SK-N-SH (cell line): ENCODE data around the gene CTSO. TPM values are rescaled to one million over a fixed set of nuclear protein-coding genes. Genes with fewer than 3 reads are reported as not detected.

Experiments
- CTCF ChIA-PET: fragments of 300-600, 350-600 bp; formaldehyde crosslinking; extraction: SDS; loops from one replicate; lab custom pipeline; 2021; lab: Yijun Ruan, JAX
- POLR2A ChIA-PET: fragments of 350-600 bp; sonication (Branson Sonifier 250); formaldehyde crosslinking; extraction: SDS; loops from one replicate; lab custom pipeline; 2020; ENCODE audit warnings: antibody characterized with exemption, inconsistent platforms; lab: Yijun Ruan, JAX
- DNase-seq: peaks from one replicate; pipeline ENCODE4 v3.0.0; 2012
- H2AFZ ChIP-seq: fragments of 200-600 bp; sonication (generic); 2 replicates; pipeline ENCODE4 v1.8.1; 2016; ENCODE audit warnings: antibody characterized with exemption, mild to moderate bottlenecking, low read depth
- H3F3A ChIP-seq: fragments of 200-600 bp; sonication (generic); replicated peaks from 2 replicates; pipeline ENCODE3; 2016; ENCODE audit warnings: antibody characterized with exemption, mild to moderate bottlenecking; ENCODE audit not compliant: insufficient read depth
- H3K27ac ChIP-seq, 2 experiments: fragments of 200-500 bp in 1 of 2; fragments of 200-600 bp in 1 of 2; sonication (Bioruptor generic) in 1 of 2; sonication (generic), shearing (Covaris generic) in 1 of 2; 2 replicates each; pipeline versions ENCODE4 v1.5.1 to v1.6.1; 2014 to 2016; ENCODE audit warnings: low read depth in 2 of 2, inconsistent platforms in 1 of 2, low read length in 1 of 2, mild to moderate bottlenecking in 1 of 2, mixed read lengths in 1 of 2
- H3K27me3 ChIP-seq: fragments of 200-600 bp; sonication (generic), shearing (Covaris generic); 2 replicates; pipeline ENCODE4 v1.6.1; 2016; ENCODE audit warnings: mixed run types; ENCODE audit not compliant: insufficient read depth
- H3K36me3 ChIP-seq, 2 experiments: fragments of 200-500 bp in 1 of 2; fragments of 200-600 bp in 1 of 2; sonication (Bioruptor generic) in 1 of 2; sonication (generic) in 1 of 2; replicated peaks in 1 of 2; 2 replicates each; pipeline versions ENCODE3 to v1.5.1; 2014 to 2016; ENCODE audit warnings: low read length in 1 of 2, mild to moderate bottlenecking in 1 of 2; ENCODE audit not compliant: insufficient read depth in 2 of 2, control insufficient read depth in 1 of 2
- H3K4me1 ChIP-seq, 2 experiments: fragments of 200-500 bp in 1 of 2; fragments of 200-600 bp in 1 of 2; sonication (Bioruptor generic) in 1 of 2; sonication (generic), shearing (Covaris generic) in 1 of 2; 2 replicates each; pipeline versions ENCODE4 v1.5.1 to v1.6.1; 2014 to 2016; ENCODE audit warnings: low read depth in 1 of 2, low read length in 1 of 2, mixed run types in 1 of 2; ENCODE audit not compliant: insufficient read depth in 2 of 2, control insufficient read depth in 1 of 2
- H3K4me2 ChIP-seq: fragments of 200-600 bp; sonication (generic), shearing (Covaris generic); 2 replicates; pipeline ENCODE4 v1.6.1; 2017; ENCODE audit warnings: mixed run types
- H3K4me3 ChIP-seq, 2 experiments: fragments of 200-500 bp in 1 of 2; fragments of 200-600 bp in 1 of 2; sonication (Bioruptor generic) in 1 of 2; sonication (generic), shearing (Covaris generic) in 1 of 2; 2 replicates each; pipeline versions ENCODE4 v1.5.1 to v1.8.1; 2014 to 2016; ENCODE audit warnings: low read depth in 2 of 2, inconsistent platforms in 1 of 2, low read length in 1 of 2, mild to moderate bottlenecking in 1 of 2, mixed read lengths in 1 of 2, moderate library complexity in 1 of 2
- H3K79me2 ChIP-seq: fragments of 200-600 bp; sonication (generic); 2 replicates; pipeline ENCODE4 v1.8.1; 2017; ENCODE audit warnings: mild to moderate bottlenecking; ENCODE audit not compliant: insufficient read depth
- H3K9ac ChIP-seq: fragments of 200-600 bp; sonication (generic); 2 replicates; pipeline ENCODE4 v1.6.1; 2017; ENCODE audit warnings: mixed run types
- H3K9me2 ChIP-seq: fragments of 200-600 bp; sonication (generic); 2 replicates; pipeline ENCODE4 v1.6.1; 2017; ENCODE audit warnings: mixed run types
- H3K9me3 ChIP-seq: fragments of 200-600 bp; sonication (generic); 2 replicates; pipeline ENCODE4 v1.6.1; 2017; ENCODE audit warnings: mixed run types, mild to moderate bottlenecking, moderate library complexity
- H4K20me1 ChIP-seq: fragments of 200-600 bp; sonication (generic); 2 replicates; pipeline ENCODE4 v1.6.1; 2017; ENCODE audit warnings: mild to moderate bottlenecking, mixed run types; ENCODE audit not compliant: insufficient read depth
- CHD2 ChIP-seq: fragments of 150-350 bp; IDR thresholded peaks from 2 replicates; pipeline ENCODE4 v1.6.1; 2018; ENCODE audit warnings: low read length; ENCODE audit not compliant: partially characterized antibody
- EP300 ChIP-seq, 2 experiments: IDR thresholded peaks; 2 replicates each; pipeline versions ENCODE4 v1.4.0 to v1.6.1; 2012; ENCODE audit warnings: borderline replicate concordance in 1 of 2, low read depth in 1 of 2, low read length in 1 of 2
- FOXJ3 ChIP-seq: sonication (generic); formaldehyde crosslinking; IDR thresholded peaks from 2 replicates; pipeline ENCODE4 v1.5.1; 2020; ENCODE audit warnings: mild to moderate bottlenecking, missing genetic modification reagents
- RAD21 ChIP-seq: IDR thresholded peaks from 2 replicates; pipeline ENCODE4 v1.6.1; 2012; ENCODE audit warnings: mild to moderate bottlenecking, low read length
- RXRA ChIP-seq: IDR thresholded peaks from 2 replicates; pipeline ENCODE4 v1.4.0; 2012; ENCODE audit warnings: low read depth, mild to moderate bottlenecking, borderline replicate concordance
- SIN3A ChIP-seq: IDR thresholded peaks from 2 replicates; pipeline ENCODE4 v1.6.1; 2012; ENCODE audit warnings: low read depth, mild to moderate bottlenecking, low read length, moderate library complexity, borderline replicate concordance
- TAF1 ChIP-seq: IDR thresholded peaks from 2 replicates; pipeline ENCODE4 v1.6.1; 2012; ENCODE audit warnings: low read depth, mild to moderate bottlenecking, low read length, moderate library complexity, borderline replicate concordance
- TEAD4 ChIP-seq: IDR thresholded peaks from 2 replicates; pipeline ENCODE4 v1.4.0; 2012; ENCODE audit warnings: mild to moderate bottlenecking, borderline replicate concordance; ENCODE audit not compliant: insufficient read depth
- polyA plus RNA-seq, 3 experiments: library from polyadenylated mRNA; depleted of rRNA; stranded (reverse); fragments of >200 nt; gene quantifications; 2 replicates each; pipeline ENCODE4 v1.2.3, GENCODE V29; 2012
- TF ChIP-seq, protein P1 (sequence below): fragments of 150-350 bp; IDR thresholded peaks from 2 replicates; pipeline ENCODE4 v1.6.1; 2016; ENCODE audit warnings: mild to moderate bottlenecking, low read depth, low read length
- TF ChIP-seq, protein P2 (sequence below): fragments of 150-350 bp; IDR thresholded peaks from 2 replicates; pipeline ENCODE4 v1.6.1; 2017; ENCODE audit warnings: antibody characterized with exemption, low read length, low read depth, borderline replicate concordance
- TF ChIP-seq, protein P3 (sequence below): IDR thresholded peaks from 2 replicates; pipeline ENCODE4 v1.4.0; 2012; ENCODE audit warnings: low read depth
- TF ChIP-seq, protein P4 (sequence below): IDR thresholded peaks from 2 replicates; pipeline ENCODE4 v1.4.0; 2012; ENCODE audit warnings: low read depth, borderline replicate concordance
- TF ChIP-seq, protein P5 (sequence below): fragments of 200-600 bp; sonication (generic); IDR thresholded peaks from 2 replicates; pipeline ENCODE4 v1.6.1; 2017; ENCODE audit warnings: antibody characterized with exemption, mild to moderate bottlenecking, moderate library complexity

The CTSO gene
- polyA plus RNA-seq, 1 of the 3 experiments (the other 2 are of a cell fraction), result 3.3 TPM

DNA sequence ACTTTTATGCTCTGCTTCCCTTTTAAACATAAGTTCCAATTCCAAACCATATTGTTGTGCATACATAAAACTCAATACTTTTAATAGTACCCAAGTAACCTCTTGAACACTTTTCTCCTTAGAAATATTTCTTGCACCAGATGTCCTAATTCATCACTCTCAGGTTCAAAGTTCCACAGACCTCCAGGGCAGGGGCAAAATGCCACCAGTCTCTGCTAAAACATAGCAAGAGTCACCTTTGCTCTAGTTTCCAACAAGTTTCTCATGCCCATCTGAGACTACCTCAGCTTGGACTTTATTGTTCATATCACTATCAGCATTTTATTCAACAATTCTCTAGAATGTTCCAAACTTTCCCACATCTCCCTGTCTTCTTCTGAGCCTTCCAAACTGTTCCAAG is 73.9 kb downstream of the CTSO start:
- H3K9ac ChIP-seq, result no peak overlapping the region
- H3K79me2 ChIP-seq, result no peaks in the 10 kb centered on the region
- H3K27ac ChIP-seq, result no peak overlapping the region
- no peaks in the 10 kb centered on the region for H3F3A ChIP-seq
- no peaks in the 10 kb centered on the region for H3K9me3 ChIP-seq
- TF ChIP-seq RAD21 (no peak), TAF1 (no peak), TEAD4 (no peak), EP300 (IDR thresholded peaks at IDR 0.05; ENCODE audit: borderline replicate concordance in 1 of 2, low read depth in 1 of 2, low read length in 1 of 2) (no peak), SIN3A (no peak), CHD2 (no peak), FOXJ3 (CRISPR knock-in tag) (no peak), RXRA (no peak)
- TF ChIP-seq, protein P1, sequence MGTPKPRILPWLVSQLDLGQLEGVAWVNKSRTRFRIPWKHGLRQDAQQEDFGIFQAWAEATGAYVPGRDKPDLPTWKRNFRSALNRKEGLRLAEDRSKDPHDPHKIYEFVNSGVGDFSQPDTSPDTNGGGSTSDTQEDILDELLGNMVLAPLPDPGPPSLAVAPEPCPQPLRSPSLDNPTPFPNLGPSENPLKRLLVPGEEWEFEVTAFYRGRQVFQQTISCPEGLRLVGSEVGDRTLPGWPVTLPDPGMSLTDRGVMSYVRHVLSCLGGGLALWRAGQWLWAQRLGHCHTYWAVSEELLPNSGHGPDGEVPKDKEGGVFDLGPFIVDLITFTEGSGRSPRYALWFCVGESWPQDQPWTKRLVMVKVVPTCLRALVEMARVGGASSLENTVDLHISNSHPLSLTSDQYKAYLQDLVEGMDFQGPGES, result no peak
- TF ChIP-seq, protein P2, sequence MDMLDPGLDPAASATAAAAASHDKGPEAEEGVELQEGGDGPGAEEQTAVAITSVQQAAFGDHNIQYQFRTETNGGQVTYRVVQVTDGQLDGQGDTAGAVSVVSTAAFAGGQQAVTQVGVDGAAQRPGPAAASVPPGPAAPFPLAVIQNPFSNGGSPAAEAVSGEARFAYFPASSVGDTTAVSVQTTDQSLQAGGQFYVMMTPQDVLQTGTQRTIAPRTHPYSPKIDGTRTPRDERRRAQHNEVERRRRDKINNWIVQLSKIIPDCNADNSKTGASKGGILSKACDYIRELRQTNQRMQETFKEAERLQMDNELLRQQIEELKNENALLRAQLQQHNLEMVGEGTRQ, result no peak
- TF ChIP-seq, protein P3, sequence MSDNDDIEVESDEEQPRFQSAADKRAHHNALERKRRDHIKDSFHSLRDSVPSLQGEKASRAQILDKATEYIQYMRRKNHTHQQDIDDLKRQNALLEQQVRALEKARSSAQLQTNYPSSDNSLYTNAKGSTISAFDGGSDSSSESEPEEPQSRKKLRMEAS, result no peak
- TF ChIP-seq, protein P4, sequence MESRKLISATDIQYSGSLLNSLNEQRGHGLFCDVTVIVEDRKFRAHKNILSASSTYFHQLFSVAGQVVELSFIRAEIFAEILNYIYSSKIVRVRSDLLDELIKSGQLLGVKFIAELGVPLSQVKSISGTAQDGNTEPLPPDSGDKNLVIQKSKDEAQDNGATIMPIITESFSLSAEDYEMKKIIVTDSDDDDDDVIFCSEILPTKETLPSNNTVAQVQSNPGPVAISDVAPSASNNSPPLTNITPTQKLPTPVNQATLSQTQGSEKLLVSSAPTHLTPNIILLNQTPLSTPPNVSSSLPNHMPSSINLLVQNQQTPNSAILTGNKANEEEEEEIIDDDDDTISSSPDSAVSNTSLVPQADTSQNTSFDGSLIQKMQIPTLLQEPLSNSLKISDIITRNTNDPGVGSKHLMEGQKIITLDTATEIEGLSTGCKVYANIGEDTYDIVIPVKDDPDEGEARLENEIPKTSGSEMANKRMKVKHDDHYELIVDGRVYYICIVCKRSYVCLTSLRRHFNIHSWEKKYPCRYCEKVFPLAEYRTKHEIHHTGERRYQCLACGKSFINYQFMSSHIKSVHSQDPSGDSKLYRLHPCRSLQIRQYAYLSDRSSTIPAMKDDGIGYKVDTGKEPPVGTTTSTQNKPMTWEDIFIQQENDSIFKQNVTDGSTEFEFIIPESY, result no peak
- TF ChIP-seq, protein P5, sequence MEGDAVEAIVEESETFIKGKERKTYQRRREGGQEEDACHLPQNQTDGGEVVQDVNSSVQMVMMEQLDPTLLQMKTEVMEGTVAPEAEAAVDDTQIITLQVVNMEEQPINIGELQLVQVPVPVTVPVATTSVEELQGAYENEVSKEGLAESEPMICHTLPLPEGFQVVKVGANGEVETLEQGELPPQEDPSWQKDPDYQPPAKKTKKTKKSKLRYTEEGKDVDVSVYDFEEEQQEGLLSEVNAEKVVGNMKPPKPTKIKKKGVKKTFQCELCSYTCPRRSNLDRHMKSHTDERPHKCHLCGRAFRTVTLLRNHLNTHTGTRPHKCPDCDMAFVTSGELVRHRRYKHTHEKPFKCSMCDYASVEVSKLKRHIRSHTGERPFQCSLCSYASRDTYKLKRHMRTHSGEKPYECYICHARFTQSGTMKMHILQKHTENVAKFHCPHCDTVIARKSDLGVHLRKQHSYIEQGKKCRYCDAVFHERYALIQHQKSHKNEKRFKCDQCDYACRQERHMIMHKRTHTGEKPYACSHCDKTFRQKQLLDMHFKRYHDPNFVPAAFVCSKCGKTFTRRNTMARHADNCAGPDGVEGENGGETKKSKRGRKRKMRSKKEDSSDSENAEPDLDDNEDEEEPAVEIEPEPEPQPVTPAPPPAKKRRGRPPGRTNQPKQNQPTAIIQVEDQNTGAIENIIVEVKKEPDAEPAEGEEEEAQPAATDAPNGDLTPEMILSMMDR, result no peak
- TF ChIP-seq, all 33 proteins: peak for 0
- POLR2A ChIA-PET, result no interaction called here
- Histone ChIP-seq H2AFZ (no peak overlapping the region), H4K20me1 (no peaks in the 10 kb centered on the region), H3K4me1 (no peaks in the 10 kb centered on the region), H3K4me2 (no peak overlapping the region), H3K27me3 (no peaks in the 10 kb centered on the region), H3K4me3 (no peak overlapping the region), H3K36me3 (no peaks in the 10 kb centered on the region), H3K9me2 (no peaks in the 10 kb centered on the region)
- CTCF ChIA-PET, result interaction anchor here (0.7 kb wide), 1 partner anchor 22 kb away, joined by 3 read pairs; no protein-coding TSS in a partner anchor
- DNase-seq, result no peak
